ENCODE results near the gene THUMPD3. TPM values are rescaled to one million over a fixed set of nuclear protein-coding genes. Genes with fewer than 3 reads are reported as not detected.

Gene THUMPD3
- total and polyA plus RNA-seq, 2 of the 13 experiments (the other 11 are each of a cell fraction or from before 2014, with no cell fraction given): 31.2 to 44.1 TPM

DNA sequence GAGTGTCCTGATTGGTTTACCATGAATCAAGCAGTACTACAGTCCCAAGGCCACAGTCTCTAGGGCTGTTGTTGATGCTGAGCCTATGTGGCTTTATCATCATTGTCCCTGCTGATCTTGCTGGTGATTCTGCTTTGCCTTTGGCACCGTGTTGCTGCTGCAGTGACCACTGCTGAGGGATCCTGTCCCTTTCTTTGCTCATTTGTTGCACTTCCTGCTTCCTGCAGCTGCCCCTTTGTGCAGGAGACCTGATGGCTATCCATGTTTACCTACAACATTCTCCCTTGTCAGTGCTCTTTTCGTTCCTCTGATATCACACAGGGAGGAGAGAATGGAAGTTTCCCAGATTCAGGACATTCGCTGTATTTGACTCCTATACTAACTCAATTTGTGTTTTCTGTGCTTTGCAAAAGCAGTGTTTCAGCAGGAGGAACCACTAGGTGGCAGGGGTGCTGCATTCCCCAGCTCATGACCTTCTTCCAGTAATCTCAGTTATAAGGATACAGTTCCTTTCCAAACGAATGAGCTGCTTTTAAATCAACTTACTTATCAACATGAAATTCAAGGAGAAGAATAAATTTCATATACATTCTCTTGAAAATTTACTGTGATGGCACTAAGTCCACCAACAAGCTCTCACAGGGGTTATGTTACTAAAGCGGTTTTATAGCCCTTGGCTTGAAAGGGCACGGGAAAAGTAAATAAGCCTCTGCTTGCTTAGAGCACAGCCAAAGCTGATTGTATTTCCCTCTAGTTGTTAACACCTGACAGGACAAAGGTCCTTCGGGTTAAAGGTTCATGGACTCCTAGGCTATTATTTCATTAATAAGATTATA is 9.7 kb upstream of the THUMPD3 start (continued):
- TF ChIP-seq HNF1B (CRISPR knock-in tag; IDR thresholded peaks at IDR 0.05) (peak; percentile 59; the same call in 1 of the 2 replicates), IRF2 (CRISPR knock-in tag; IDR thresholded peaks at IDR 0.05) (no peak), ZNF562 (CRISPR knock-in tag; IDR thresholded peaks at IDR 0.05; ENCODE audit: borderline replicate concordance) (no peak), NR2F6 (IDR thresholded peaks at IDR 0.05) (peak; percentile 92), NR2F6 (CRISPR knock-in tag; IDR thresholded peaks at IDR 0.05) (peak; percentile 85), ZNF83 (CRISPR knock-in tag; IDR thresholded peaks at IDR 0.05; ENCODE audit: borderline replicate concordance) (no peak), MAFG (CRISPR knock-in tag; IDR thresholded peaks at IDR 0.05) (no peak), ZNF720 (CRISPR knock-in tag; IDR thresholded peaks at IDR 0.05) (0 out of 2 replicates have a peak, but pooled peaks have one; percentile 34), ELK4 (CRISPR knock-in tag; IDR thresholded peaks at IDR 0.05; ENCODE audit: borderline replicate concordance) (no peak), ZNF563 (CRISPR knock-in tag; IDR thresholded peaks at IDR 0.05) (no peak), ZNF292 (CRISPR knock-in tag; IDR thresholded peaks at IDR 0.05; ENCODE audit: borderline replicate concordance, low read depth) (peak; percentile 29; the same call in 1 of the 2 replicates), TBX3 (IDR thresholded peaks at IDR 0.05; ENCODE audit: borderline replicate concordance) (peak; percentile 83; the same call in 1 of the 2 replicates), THAP11 (CRISPR knock-in tag; IDR thresholded peaks at IDR 0.05) (peak; percentile 52), PRMT3 (CRISPR knock-in tag; IDR thresholded peaks at IDR 0.05; ENCODE audit: borderline replicate concordance, low read depth) (no peak), ERF (CRISPR knock-in tag; IDR thresholded peaks at IDR 0.05) (peak; percentile 28; the same call in 1 of the 2 replicates), ZSCAN12 (CRISPR knock-in tag; IDR thresholded peaks at IDR 0.05) (no peak)
- TF ChIP-seq, protein P1, sequence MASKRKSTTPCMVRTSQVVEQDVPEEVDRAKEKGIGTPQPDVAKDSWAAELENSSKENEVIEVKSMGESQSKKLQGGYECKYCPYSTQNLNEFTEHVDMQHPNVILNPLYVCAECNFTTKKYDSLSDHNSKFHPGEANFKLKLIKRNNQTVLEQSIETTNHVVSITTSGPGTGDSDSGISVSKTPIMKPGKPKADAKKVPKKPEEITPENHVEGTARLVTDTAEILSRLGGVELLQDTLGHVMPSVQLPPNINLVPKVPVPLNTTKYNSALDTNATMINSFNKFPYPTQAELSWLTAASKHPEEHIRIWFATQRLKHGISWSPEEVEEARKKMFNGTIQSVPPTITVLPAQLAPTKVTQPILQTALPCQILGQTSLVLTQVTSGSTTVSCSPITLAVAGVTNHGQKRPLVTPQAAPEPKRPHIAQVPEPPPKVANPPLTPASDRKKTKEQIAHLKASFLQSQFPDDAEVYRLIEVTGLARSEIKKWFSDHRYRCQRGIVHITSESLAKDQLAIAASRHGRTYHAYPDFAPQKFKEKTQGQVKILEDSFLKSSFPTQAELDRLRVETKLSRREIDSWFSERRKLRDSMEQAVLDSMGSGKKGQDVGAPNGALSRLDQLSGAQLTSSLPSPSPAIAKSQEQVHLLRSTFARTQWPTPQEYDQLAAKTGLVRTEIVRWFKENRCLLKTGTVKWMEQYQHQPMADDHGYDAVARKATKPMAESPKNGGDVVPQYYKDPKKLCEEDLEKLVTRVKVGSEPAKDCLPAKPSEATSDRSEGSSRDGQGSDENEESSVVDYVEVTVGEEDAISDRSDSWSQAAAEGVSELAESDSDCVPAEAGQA (IDR thresholded peaks at IDR 0.05; ENCODE audit: low read depth): no peak
- TF ChIP-seq, protein P1 (CRISPR knock-in tag; IDR thresholded peaks at IDR 0.05; ENCODE audit: borderline replicate concordance): no peak
- TF ChIP-seq, protein P2, sequence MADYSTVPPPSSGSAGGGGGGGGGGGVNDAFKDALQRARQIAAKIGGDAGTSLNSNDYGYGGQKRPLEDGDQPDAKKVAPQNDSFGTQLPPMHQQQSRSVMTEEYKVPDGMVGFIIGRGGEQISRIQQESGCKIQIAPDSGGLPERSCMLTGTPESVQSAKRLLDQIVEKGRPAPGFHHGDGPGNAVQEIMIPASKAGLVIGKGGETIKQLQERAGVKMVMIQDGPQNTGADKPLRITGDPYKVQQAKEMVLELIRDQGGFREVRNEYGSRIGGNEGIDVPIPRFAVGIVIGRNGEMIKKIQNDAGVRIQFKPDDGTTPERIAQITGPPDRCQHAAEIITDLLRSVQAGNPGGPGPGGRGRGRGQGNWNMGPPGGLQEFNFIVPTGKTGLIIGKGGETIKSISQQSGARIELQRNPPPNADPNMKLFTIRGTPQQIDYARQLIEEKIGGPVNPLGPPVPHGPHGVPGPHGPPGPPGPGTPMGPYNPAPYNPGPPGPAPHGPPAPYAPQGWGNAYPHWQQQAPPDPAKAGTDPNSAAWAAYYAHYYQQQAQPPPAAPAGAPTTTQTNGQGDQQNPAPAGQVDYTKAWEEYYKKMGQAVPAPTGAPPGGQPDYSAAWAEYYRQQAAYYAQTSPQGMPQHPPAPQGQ (CRISPR knock-in tag; IDR thresholded peaks at IDR 0.05; ENCODE audit: borderline replicate concordance): peak; percentile 44; the same call in 1 of the 2 replicates

Measured in HepG2 (cell line).